ENCODE results near the gene ADAM12.
A peak's percentile ranks its signal among the peaks of the same experiment; 100 is the strongest.
"Not testable (repeated sequence)": the region's sequence is repeated elsewhere in the genome, so short reads cannot be mapped to it uniquely, and the experiment has no call there.

ADAM12 gene

GRCh38 chr10:126251778-126252407 is 136.4 kb downstream of the ADAM12 start:
- no peak for TF ChIP-seq NFRKB (IDR thresholded peaks at IDR 0.05)
- TF ChIP-seq ARNT (IDR thresholded peaks at IDR 0.05): no peak
- no peak for TF ChIP-seq FOXM1 (IDR thresholded peaks at IDR 0.05; ENCODE audit: borderline replicate concordance)
- TF ChIP-seq ZNF384 (IDR thresholded peaks at IDR 0.05): no peak
- no peak for TF ChIP-seq FOXA1 (IDR thresholded peaks at IDR 0.05)
- no peak for TF ChIP-seq FOXK2 (IDR thresholded peaks at IDR 0.05)
- TF ChIP-seq LEF1 (IDR thresholded peaks at IDR 0.05; ENCODE audit: borderline replicate concordance): no peak
- TF ChIP-seq HDGF (IDR thresholded peaks at IDR 0.05; ENCODE audit: borderline replicate concordance): no peak
- TF ChIP-seq SP1 (IDR thresholded peaks at IDR 0.05): no peak
- no peak for TF ChIP-seq L3MBTL2 (conservative IDR thresholded peaks at IDR 0.05)
- no peak for TF ChIP-seq CTBP1 (IDR thresholded peaks at IDR 0.05; ENCODE audit: borderline replicate concordance)
- no peak for TF ChIP-seq ELF4 (IDR thresholded peaks at IDR 0.05)
- TF ChIP-seq BHLHE40 (IDR thresholded peaks at IDR 0.05; ENCODE audit: borderline replicate concordance): no peak
- no peak for TF ChIP-seq PKNOX1 (IDR thresholded peaks at IDR 0.05)
- TF ChIP-seq TARDBP (IDR thresholded peaks at IDR 0.05): no peak
- no peak for TF ChIP-seq SUZ12 (IDR thresholded peaks at IDR 0.05)
- ChIA-PET POLR2A (no interaction called here), CTCF (no interaction called here)
- DNase-seq (ENCODE audit: extremely low spot score): no peak

- POLR2A ChIA-PET: interaction anchor here (0.7 to 1.3 kb wide), 2 partner anchors 11 to 25 kb away, joined by 3 to 4 read pairs; no protein-coding TSS in a partner anchor
- TF ChIP-seq ZNF384 (IDR thresholded peaks at IDR 0.05) (no peak), HDGF (IDR thresholded peaks at IDR 0.05; ENCODE audit: borderline replicate concordance) (no peak), PKNOX1 (IDR thresholded peaks at IDR 0.05) (no peak), FOXA1 (IDR thresholded peaks at IDR 0.05) (no peak), SP1 (IDR thresholded peaks at IDR 0.05) (no peak), LEF1 (IDR thresholded peaks at IDR 0.05; ENCODE audit: borderline replicate concordance) (no peak), ARNT (IDR thresholded peaks at IDR 0.05) (no peak), BHLHE40 (IDR thresholded peaks at IDR 0.05; ENCODE audit: borderline replicate concordance) (no peak), FOXK2 (IDR thresholded peaks at IDR 0.05) (no peak), SUZ12 (IDR thresholded peaks at IDR 0.05) (no peak), TARDBP (IDR thresholded peaks at IDR 0.05) (no peak), ELF4 (IDR thresholded peaks at IDR 0.05) (no peak), NFRKB (IDR thresholded peaks at IDR 0.05) (no peak), L3MBTL2 (conservative IDR thresholded peaks at IDR 0.05) (no peak), CTBP1 (IDR thresholded peaks at IDR 0.05; ENCODE audit: borderline replicate concordance) (no peak), FOXM1 (IDR thresholded peaks at IDR 0.05; ENCODE audit: borderline replicate concordance) (no peak)
- CTCF ChIA-PET: no interaction called here
- no peak for DNase-seq (ENCODE audit: extremely low spot score)
Observed at GRCh38 chr10:126250527-126251310, 137.6 kb downstream of the ADAM12 start.

GRCh38 chr10:126250045-126250444 is 138.2 kb downstream of the ADAM12 start:
- POLR2A ChIA-PET: interaction anchor here (0.7 to 1.3 kb wide), 2 partner anchors 11 to 25 kb away, joined by 3 to 4 read pairs; no protein-coding TSS in a partner anchor
- peak; percentile 67 for DNase-seq (ENCODE audit: extremely low spot score)
- CTCF ChIA-PET: interaction anchor here (1.0 kb wide), 1 partner anchor 89 kb away, joined by 6 read pairs; no protein-coding TSS in a partner anchor
- TF ChIP-seq L3MBTL2 (conservative IDR thresholded peaks at IDR 0.05) (peak; percentile 87), ELF4 (IDR thresholded peaks at IDR 0.05) (no peak), ZNF384 (IDR thresholded peaks at IDR 0.05) (no peak), CTBP1 (IDR thresholded peaks at IDR 0.05; ENCODE audit: borderline replicate concordance) (peak; percentile 75; the same call in 1 of the 2 replicates), SUZ12 (IDR thresholded peaks at IDR 0.05) (no peak), TARDBP (IDR thresholded peaks at IDR 0.05) (no peak), PKNOX1 (IDR thresholded peaks at IDR 0.05) (peak; percentile 76), FOXA1 (IDR thresholded peaks at IDR 0.05) (no peak; the same call in 1 of the 2 replicates), NFRKB (IDR thresholded peaks at IDR 0.05) (no peak), ARNT (IDR thresholded peaks at IDR 0.05) (no peak), BHLHE40 (IDR thresholded peaks at IDR 0.05; ENCODE audit: borderline replicate concordance) (no peak)

GRCh38 chr10:126247446-126247975 is 140.8 kb downstream of the ADAM12 start:
- POLR2A ChIA-PET: no interaction called here
- peak; percentile 73 for DNase-seq (ENCODE audit: extremely low spot score)
- no peak for TF ChIP-seq LEF1 (IDR thresholded peaks at IDR 0.05; ENCODE audit: borderline replicate concordance)
- TF ChIP-seq CTBP1 (IDR thresholded peaks at IDR 0.05; ENCODE audit: borderline replicate concordance): peak; percentile 93; the same call in 1 of the 2 replicates
- peak; percentile 45; the same call in 1 of the 2 replicates for TF ChIP-seq ARNT (IDR thresholded peaks at IDR 0.05)
- peak; percentile 70 for TF ChIP-seq L3MBTL2 (conservative IDR thresholded peaks at IDR 0.05)
- peak; percentile 94 for TF ChIP-seq PKNOX1 (IDR thresholded peaks at IDR 0.05)
- CTCF ChIA-PET: no interaction called here

- POLR2A ChIA-PET: not testable (repeated sequence)
Observed at GRCh38 chr10:126246396-126246795, 141.9 kb downstream of the ADAM12 start.

More at GRCh38 chr10:126246396-126246795, 141.9 kb downstream of the ADAM12 start:
- CTCF ChIA-PET; DNase-seq (ENCODE audit: extremely low spot score): not testable (repeated sequence)
